ENCODE measurements around the gene OSBPL2.

OSBPL2 gene

GRCh38 chr20:62329389-62330377 is 91.4 kb downstream of the OSBPL2 start:
- DNase-seq, result no peak

GRCh38 chr20:62330576-62331317 is 92.4 kb downstream of the OSBPL2 start:
- DNase-seq, result no peak

- DNase-seq, result no peak
Measured at GRCh38 chr20:62331347-62331746, 93.0 kb downstream of the OSBPL2 start.

- no peak for DNase-seq
Measured at GRCh38 chr20:62332421-62332820, 94.1 kb downstream of the OSBPL2 start.

GRCh38 chr20:62332989-62333819 is 94.9 kb downstream of the OSBPL2 start:
- no peak for DNase-seq

GRCh38 chr20:62333820-62334595 is 95.7 kb downstream of the OSBPL2 start:
- DNase-seq, result no peak

- no peak for DNase-seq
Measured at GRCh38 chr20:62334881-62335280, 96.6 kb downstream of the OSBPL2 start.

- DNase-seq, result no peak
Measured at GRCh38 chr20:62335532-62335931, 97.2 kb downstream of the OSBPL2 start.

GRCh38 chr20:62336329-62336728 is 98.0 kb downstream of the OSBPL2 start:
- no peak for DNase-seq

- DNase-seq, result no peak
Measured at GRCh38 chr20:62336775-62337557, 98.6 kb downstream of the OSBPL2 start.

- DNase-seq, result no peak
Measured at GRCh38 chr20:62337558-62338293, 99.4 kb downstream of the OSBPL2 start.

- DNase-seq, result no peak
Measured at GRCh38 chr20:62338294-62338620, 99.9 kb downstream of the OSBPL2 start.

- DNase-seq, result no peak
Measured at GRCh38 chr20:62339647-62340062, 101.3 kb downstream of the OSBPL2 start.

- no peak for DNase-seq
Measured at GRCh38 chr20:62342910-62343309, 104.6 kb downstream of the OSBPL2 start.

GRCh38 chr20:62344092-62344491 is 105.8 kb downstream of the OSBPL2 start:
- DNase-seq, result no peak

- no peak for DNase-seq
Measured at GRCh38 chr20:62344782-62345181, 106.5 kb downstream of the OSBPL2 start.
